ENCODE measurements around the gene ANKRD37.

Gene ANKRD37

GRCh38 chr4:185416955-185417354 is 20.3 kb downstream of the ANKRD37 start:
- DNase-seq, result no peak
- no peaks in the 10 kb centered on the region for H3K27me3 ChIP-seq
- H3K9me3 ChIP-seq, result no peaks in the 10 kb centered on the region
- peaks cover 21 to 64% (median 63%) of the 10 kb centered on the region in 3 donors for H3K36me3 ChIP-seq
- H3K4me1 ChIP-seq, result peaks cover 0 to 19% (median 0%) of the 10 kb centered on the region in 4 donors
- H3K4me3 ChIP-seq, result no peak overlapping the region
- H3K27ac ChIP-seq, result no peak overlapping the region
- TF ChIP-seq CTCF (IDR thresholded peaks at IDR 0.05), result no peak
- intact Hi-C loops (cut with DNase I; ENCODE audit: low total_unique reads), result no loop called here

- H3K27ac ChIP-seq, result no peak overlapping the region
- no peaks in the 10 kb centered on the region for H3K9me3 ChIP-seq
- H3K27me3 ChIP-seq, result no peaks in the 10 kb centered on the region
- peaks cover 18 to 22% (median 21%) of the 10 kb centered on the region in 3 donors for H3K36me3 ChIP-seq
- no peak for TF ChIP-seq CTCF (IDR thresholded peaks at IDR 0.05)
- peaks cover 0 to 39% (median 10%) of the 10 kb centered on the region in 4 donors for H3K4me1 ChIP-seq
- intact Hi-C loops (cut with DNase I; ENCODE audit: low total_unique reads), result no loop called here
- no peak overlapping the region for H3K4me3 ChIP-seq
- DNase-seq, result no peak
Measured at GRCh38 chr4:185421366-185422124, 24.9 kb downstream of the ANKRD37 start.

- no peaks in the 10 kb centered on the region for H3K9me3 ChIP-seq
- peaks cover 0 to 8% (median 0%) of the 10 kb centered on the region in 3 donors for H3K36me3 ChIP-seq
- intact Hi-C loops (cut with DNase I; ENCODE audit: low total_unique reads), result no loop called here
- no peak for DNase-seq
- peak overlapping the region; percentile 93 to 95 for H3K27ac ChIP-seq
- peak overlapping the region; percentile 70 to 77 for H3K4me3 ChIP-seq
- H3K27me3 ChIP-seq, result no peaks in the 10 kb centered on the region
- no peak for TF ChIP-seq CTCF (IDR thresholded peaks at IDR 0.05)
- H3K4me1 ChIP-seq, result peaks cover 0 to 40% (median 11%) of the 10 kb centered on the region in 4 donors
Measured at GRCh38 chr4:185424905-185425646, 28.4 kb downstream of the ANKRD37 start.

- intact Hi-C loops (cut with DNase I; ENCODE audit: low total_unique reads), result no loop called here
- Histone ChIP-seq H3K36me3 (peaks cover 0 to 5% (median 0%) of the 10 kb centered on the region in 3 donors), H3K27ac (peak within 1 kb of the TSS; percentile 93 to 95), H3K4me1 (peaks cover 0 to 36% (median 11%) of the 10 kb centered on the region in 4 donors), H3K4me3 (peak within 1 kb of the TSS; percentile 70 to 77), H3K27me3 (no peaks in the 10 kb centered on the region), H3K9me3 (no peaks in the 10 kb centered on the region)
- no peak for TF ChIP-seq CTCF (IDR thresholded peaks at IDR 0.05)
- DNase-seq, result peak; percentile 88 to 95
Measured at GRCh38 chr4:185425647-185426352, 29.2 kb downstream of the ANKRD37 start, which contains the start of gene UFSP2. Gene UFSP2, minus strand, starts transcription at chr4:185425964. Its CDS starts 96 bp downstream, at chr4:185425868.

GRCh38 chr4:185426960-185427688 is 30.5 kb downstream of the ANKRD37 start:
- intact Hi-C loops (cut with DNase I; ENCODE audit: low total_unique reads), result no loop called here
- Histone ChIP-seq H3K36me3 (no peaks in the 10 kb centered on the region), H3K27ac (no peak overlapping the region), H3K4me1 (peaks cover 0 to 25% (median 11%) of the 10 kb centered on the region in 4 donors), H3K27me3 (no peaks in the 10 kb centered on the region), H3K4me3 (no peak overlapping the region), H3K9me3 (no peaks in the 10 kb centered on the region)
- DNase-seq, result no peak
- TF ChIP-seq CTCF (IDR thresholded peaks at IDR 0.05), result no peak
